Activated T-helper 1 cell treated with Interleukin-2 at 50 U/mL for 16 hours (primary cell): Measurements from ENCODE around the gene CELF4.

Source experiments
- DNase-seq: peaks from one replicate; pipeline ENCODE4 v3.0.0-alpha.2; 2020; ENCODE audit warnings: low read depth

The CELF4 gene

DNA sequence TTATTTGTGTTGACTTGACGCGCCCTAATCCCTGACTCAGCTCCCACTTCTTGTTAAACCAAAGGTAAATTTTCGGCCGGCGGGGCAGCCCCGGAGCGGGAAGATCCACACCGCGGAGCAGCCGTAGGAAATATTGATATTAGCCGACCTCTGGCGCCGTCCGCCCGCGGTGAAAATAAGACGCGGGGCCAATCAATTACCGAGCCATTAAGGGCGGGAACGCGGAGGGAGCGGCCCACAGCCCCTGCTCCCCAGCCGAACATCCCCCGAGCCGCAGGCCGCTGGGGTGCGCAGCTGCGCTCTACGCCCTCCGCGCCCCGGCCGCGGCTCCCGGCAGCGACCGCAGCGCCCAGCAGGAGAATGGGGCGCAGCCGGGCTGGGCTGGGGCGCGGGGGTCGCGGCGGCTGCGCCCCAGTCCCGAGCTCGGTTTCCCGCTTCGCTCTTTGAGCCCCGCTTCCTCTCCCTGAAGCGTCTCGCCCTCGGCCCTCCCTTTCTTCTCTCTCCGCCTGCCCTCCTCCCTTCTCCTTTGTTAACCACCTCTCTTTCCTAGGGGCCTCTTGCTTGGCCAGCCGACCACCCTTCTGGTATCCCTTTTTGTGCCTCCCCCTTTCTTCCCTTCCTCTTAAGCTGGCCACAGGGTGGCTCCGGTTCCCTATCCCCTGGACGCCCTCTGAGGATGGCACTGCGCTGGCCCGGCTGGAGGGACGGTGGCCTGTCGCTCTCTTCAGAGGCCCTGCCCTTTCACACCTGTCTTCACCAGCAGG, 40.9 kb downstream of the CELF4 start:
- no peak for DNase-seq

GRCh38 chr18:37524139-37524497, 41.5 kb downstream of the CELF4 start:
- DNase-seq = no peak

- DNase-seq = no peak
These were observed 43.8 kb downstream of the CELF4 start for GRCh38 chr18:37521510-37522465.

DNA sequence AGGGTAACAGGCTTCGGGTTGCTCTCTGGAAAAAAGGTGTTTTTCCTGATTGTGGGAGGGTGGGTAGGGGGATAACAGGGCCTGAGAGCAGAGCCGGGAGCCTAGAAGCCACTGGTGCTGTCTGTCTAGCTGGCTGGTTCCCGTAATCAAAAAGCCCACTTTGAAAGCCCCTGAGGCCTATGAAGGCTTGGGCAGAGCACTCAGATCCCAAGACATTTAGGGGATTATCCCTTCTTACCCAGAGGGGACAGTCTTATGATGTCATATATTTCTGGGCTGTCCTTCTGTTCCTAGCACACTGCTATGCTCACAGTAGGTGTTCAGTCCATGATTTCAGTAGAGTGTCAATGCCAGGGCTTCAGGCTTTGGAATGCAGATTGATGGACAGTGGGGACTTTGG, 45.1 kb downstream of the CELF4 start:
- no peak for DNase-seq

DNA sequence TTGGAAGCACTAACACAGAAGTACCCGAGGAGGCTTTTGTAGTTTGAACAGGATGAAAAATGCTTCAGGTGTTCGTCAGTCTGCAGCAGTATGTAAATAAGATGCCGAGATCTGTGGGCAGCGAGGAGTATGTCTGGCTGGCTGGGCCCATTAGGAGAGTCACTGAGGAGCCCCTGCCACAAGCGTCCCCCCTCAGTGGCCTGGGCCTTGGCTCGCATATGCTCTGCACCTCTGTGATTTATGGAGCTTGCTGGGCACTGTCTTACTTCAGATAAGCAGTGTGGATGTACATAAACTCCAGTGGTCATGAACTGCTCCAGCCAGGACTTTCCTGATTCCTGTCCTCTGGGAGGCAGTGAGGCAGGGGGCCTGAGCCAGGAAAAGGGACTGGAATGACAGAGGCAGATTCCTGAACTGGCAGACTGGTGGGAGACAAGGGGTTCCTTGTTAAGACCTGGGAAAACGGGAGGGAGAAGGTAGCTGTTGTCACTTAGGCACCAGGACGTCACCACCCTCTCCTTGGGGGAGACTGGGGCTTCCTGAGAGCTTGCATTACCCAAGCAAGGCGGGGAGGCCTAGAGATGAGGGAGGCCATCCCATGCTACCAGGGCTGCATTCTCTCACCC, 46.0 kb downstream of the CELF4 start:
- no peak for DNase-seq

GRCh38 chr18:37516361-37516853, 49.2 kb downstream of the CELF4 start:
- no peak for DNase-seq

- DNase-seq = no peak
These were observed 50.6 kb downstream of the CELF4 start for GRCh38 chr18:37514953-37515352.

GRCh38 chr18:37512400-37512799, 53.2 kb downstream of the CELF4 start:
- no peak for DNase-seq

DNA sequence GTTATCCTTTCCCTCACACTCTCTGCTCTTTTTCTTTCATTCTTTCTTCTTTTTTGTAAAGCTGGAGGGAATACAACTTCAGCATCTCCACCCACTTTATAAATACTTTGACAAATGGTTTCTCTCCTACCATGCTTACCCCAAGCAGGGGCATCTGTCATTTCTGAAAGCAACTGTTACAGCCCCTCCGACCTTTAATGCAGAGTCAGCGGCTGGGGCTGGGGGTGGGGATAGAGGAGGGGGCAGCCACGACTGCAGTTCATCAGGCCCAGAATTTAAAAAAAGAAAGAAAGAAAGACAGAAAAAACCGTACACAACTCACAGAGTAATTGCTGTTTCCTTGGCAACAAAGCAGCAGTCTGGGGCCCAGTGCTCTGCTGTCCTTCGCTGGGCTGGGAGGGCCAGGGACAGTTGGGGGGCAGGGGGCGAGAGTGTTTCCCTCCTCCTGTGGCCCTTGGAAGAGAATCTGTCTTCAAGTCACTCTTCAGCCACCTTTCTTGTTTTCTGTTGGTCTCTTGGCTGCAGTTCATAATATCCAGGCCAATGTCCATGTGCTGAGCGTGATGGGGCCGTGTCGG, 53.8 kb downstream of the CELF4 start:
- DNase-seq = no peak

- no peak for DNase-seq
These were observed 56.0 kb downstream of the CELF4 start for GRCh38 chr18:37509600-37509999.

- no peak for DNase-seq
These were observed 57.4 kb downstream of the CELF4 start for GRCh38 chr18:37508207-37508606.

DNA sequence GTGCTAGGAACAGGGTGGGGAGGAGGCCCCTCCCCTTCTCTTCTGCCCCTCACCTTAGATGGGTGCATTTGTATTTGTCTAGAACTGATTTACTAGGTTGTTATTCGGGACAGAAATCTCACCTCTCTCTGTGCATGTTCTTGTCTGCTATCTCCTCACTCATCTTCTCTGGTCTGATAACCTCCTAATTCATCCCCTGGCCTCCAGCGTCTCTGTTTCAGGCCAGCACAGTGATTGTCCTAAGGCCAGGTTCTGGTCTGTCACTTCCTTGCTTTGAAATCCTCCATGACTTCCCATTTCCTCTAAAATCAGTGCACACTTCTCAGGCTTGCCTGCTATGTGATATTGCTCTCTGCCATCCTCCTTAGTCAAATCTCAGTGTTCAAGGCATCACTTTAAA, 58.4 kb downstream of the CELF4 start:
- no peak for DNase-seq

DNA sequence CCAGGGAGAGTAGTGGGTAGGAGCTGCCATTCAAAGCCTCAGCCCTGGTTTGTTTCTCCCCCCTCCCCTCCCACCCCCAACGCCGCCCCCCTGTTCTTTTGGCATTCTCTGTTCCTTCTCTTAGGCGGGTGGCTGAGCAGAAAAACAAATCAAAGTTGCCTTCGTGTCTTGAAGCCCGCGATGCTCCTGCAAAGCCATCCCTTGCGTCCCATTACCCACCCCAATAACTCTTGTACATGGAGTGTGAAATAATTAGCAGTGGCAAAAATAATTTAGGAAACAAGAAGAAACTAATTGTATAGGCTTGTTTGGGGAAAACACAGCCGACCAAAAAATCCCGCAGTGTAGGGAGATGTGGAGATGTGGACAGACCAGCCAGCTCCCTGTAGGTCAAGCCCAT, 59.6 kb downstream of the CELF4 start:
- DNase-seq = no peak

GRCh38 chr18:37505321-37505720, 60.3 kb downstream of the CELF4 start:
- DNase-seq = no peak

DNA sequence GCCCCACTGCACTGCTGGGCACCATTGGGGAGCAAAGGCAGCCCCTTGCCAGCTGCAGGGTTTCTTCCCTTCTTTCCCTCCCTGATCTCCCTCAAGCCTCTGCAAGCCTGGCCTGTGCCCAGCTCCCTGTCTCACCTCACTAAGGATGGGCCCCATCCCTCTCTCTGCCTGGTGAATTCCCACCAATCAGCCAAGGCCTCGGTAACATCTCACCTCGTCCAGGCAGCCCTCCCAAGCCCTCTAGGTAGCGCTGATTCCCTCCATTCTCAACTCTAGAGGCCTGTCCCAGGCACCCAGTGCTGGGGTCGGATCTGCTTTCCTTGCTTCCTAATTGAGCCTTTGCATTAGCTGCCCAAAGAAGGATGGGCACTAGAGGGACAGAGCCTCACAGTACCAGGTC, 63.0 kb downstream of the CELF4 start:
- DNase-seq = no peak

DNA sequence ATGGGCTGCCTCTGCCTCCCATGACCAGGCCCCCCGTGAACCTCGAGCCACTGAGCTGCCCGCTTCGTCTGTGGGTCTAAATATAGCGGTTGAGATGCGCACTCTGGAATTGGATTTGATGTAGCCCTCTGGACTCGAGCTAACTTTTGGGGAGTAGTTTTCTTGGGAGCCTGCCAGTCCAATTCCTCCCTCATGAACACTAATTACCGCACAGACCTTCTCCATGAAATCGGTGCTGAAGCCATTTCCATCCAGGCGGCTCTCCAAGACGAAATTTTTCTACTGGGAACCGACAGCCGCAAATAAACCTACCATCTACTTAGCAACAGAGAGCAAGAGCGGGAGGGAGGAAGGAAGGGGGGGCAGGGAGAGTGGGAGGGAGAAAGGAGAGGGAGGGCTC, 63.6 kb downstream of the CELF4 start:
- DNase-seq = no peak

DNA sequence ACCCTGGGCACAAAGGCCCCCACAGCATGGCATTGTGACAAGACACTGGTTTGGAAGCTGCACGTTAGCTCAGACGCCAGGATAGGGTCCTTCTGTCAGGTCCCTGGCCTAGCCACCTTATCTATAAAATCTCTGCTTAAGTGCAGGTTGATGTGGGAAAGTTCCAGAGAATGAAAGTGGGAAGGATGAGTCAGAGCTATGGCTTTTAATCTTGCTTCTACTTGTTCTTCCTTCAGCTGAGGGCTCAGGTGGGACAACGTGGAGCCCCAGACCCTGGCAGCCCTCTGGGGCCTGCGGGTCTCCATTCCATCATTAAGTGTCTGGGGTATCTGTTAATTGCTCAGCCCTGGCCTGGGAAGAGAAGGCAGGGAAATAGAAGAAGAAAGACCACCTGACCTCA, 64.5 kb downstream of the CELF4 start:
- DNase-seq = no peak

- DNase-seq = no peak
These were observed 65.7 kb downstream of the CELF4 start for GRCh38 chr18:37499913-37500312.

DNA sequence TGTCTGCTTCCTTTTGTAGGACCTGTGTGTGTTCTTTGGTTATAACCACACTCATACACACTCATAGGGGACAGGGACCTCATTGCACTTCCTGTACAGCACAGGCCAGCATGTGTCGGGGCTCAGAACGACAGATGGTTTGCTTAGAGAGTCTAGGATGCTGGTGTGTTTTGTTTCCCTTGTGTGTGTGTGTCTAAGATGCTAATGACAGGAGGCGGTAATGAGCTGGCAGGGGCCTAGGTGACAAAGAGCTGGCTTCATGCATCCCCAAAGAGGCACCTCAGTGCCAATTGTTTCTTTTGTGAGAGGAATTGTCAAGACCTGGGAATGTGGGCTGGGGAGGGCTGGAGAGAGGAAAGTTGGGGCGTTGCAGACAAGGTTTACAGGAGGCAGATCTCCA, 66.6 kb downstream of the CELF4 start:
- no peak for DNase-seq

DNA sequence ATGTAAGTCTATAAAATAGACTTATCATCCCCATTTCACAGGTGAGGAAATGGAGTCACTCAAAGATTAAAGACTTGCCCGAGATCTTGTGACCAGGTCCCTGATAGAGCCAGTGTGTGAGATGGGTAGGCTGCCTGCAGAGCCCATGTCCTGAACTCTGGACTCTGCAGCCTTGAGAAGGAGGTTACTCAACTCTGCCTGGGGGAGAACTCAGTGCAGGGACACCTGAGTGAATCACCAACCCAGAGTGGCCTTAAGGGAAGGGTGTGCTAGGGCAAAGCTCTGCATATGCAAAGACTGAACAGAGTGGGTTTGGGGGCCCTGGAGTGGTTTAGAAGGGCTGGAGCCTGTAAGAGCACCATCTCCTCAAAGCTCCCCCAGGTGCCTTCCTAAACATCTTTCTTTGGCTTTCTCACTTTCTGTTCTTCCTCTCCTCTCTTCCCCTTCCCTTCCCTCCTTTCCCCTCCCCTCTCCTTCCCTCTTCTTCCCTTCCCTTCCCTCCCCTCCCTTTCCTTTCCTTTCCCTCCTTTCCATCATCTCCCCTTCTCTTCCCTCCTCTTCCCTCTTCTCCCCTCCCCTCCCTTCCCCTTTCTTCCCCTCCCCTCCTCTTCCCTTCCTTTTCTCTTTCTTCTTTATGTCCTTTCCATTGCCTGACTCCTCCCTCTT, 67.6 kb downstream of the CELF4 start:
- DNase-seq = no peak

GRCh38 chr18:37496568-37496967, 69.0 kb downstream of the CELF4 start:
- DNase-seq = no peak

DNA sequence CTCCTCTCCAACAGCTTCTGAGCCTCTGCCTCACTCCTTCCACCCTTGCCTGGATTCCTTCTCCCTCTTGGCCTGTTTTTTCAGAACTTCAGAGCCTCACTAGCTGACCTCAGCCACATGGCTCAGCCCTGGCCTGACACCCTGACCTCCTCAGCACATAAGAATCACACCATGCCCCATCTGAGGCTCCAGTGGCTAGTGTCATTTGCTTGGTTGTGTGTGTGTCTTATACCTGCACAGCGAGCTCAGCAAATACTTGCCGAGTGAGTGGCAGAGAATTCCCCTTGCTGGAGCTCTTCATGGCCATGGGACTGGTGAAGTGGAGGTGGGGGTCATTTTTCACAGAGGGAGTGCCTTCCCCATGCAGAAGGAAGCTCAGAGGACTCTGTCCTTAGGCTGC, 70.2 kb downstream of the CELF4 start:
- DNase-seq = no peak
